Large intestine (tissue), 3 donors: ENCODE data around the gene CFLAR. TPM values are rescaled to one million over a fixed set of nuclear protein-coding genes. Genes with fewer than 3 reads are reported as not detected.
"Not testable (repeated sequence)": the region's sequence is repeated elsewhere in the genome, so short reads cannot be mapped to it uniquely, and the experiment has no call there.

Source experiments
- DNase-seq, 2 donors: peaks; one replicate each; pipeline versions ENCODE4 v3.0.0 to v3.0.0-alpha.2; 2013
- H3K27ac ChIP-seq: one replicate; pipeline ENCODE4 v1.5.1; 2013; ENCODE audit warnings: low read length
- H3K27me3 ChIP-seq: 2 replicates; pipeline ENCODE4 v1.6.1; 2013; ENCODE audit warnings: low read length; ENCODE audit not compliant: control insufficient read depth, insufficient read depth
- H3K36me3 ChIP-seq: 2 replicates; pipeline ENCODE4 v1.6.1; 2013; ENCODE audit warnings: low read length; ENCODE audit not compliant: control insufficient read depth, insufficient read depth
- H3K4me1 ChIP-seq: one replicate; pipeline ENCODE4 v1.6.1; 2013; ENCODE audit warnings: low read length; ENCODE audit not compliant: control insufficient read depth, insufficient read depth
- H3K4me3 ChIP-seq: one replicate; pipeline ENCODE4 v1.5.1; 2013; ENCODE audit warnings: low read length
- H3K9me3 ChIP-seq: one replicate; pipeline ENCODE4 v1.6.1; 2013; ENCODE audit warnings: mild to moderate bottlenecking, low read depth, low read length, moderate library complexity; ENCODE audit not compliant: control insufficient read depth
- WGBS: methylation state at CpG from one replicate; pipeline ENCODE4 v1.1.5; 2013; ENCODE audit warnings: low lambda C conversion rate; ENCODE audit not compliant: insufficient coverage; 5-methylcytosine and 5-hydroxymethylcytosine counted together
- polyA plus RNA-seq: library from polyadenylated mRNA; unstranded; fragments of 120-200 nt; gene quantifications from one replicate; pipeline ENCODE4 v1.2.1, GENCODE V29; 2013

CFLAR gene
- polyA plus RNA-seq, 1 donor, result 90.6 TPM

- Histone ChIP-seq H3K27ac (peak overlapping the region; percentile 91), H3K4me1 (peaks cover 45% of the 10 kb centered on the region), H3K27me3 (no peaks in the 10 kb centered on the region), H3K36me3 (peaks cover 34% of the 10 kb centered on the region), H3K9me3 (no peaks in the 10 kb centered on the region), H3K4me3 (no peak overlapping the region)
- peak; percentile 89 to 96 for DNase-seq
- 71% methylated on average over 1 of the region's 2 CpGs for WGBS
These were observed 33.3 kb downstream of the CFLAR start for GRCh38 chr2:201149064-201149820.

DNA sequence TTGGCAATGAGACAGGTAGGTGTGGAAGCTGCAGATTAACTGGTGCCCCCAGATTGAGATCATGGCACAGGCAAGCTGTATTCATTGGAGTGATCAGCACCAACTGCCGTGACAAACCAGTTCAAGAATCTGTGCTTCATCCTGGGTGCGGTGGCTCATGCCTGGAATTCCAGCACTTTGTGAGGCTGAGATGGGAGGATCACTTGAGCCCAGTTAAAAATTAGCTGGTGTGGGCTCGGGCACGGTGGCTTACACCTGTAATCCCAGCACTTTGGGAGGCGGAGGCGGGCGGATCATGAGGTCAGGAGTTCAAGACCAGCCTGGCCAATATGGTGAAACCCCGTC lies 33.8 kb downstream of the CFLAR start:
- Histone ChIP-seq H3K36me3 (peaks cover 39% of the 10 kb centered on the region), H3K4me1 (peaks cover 43% of the 10 kb centered on the region), H3K27ac (peak overlapping the region; percentile 91)
- H3K4me3 ChIP-seq, DNase-seq, H3K9me3 ChIP-seq, H3K27me3 ChIP-seq: not testable (repeated sequence)
- WGBS, result no CpG with 5 or more reads among the region's 8 CpGs

DNA sequence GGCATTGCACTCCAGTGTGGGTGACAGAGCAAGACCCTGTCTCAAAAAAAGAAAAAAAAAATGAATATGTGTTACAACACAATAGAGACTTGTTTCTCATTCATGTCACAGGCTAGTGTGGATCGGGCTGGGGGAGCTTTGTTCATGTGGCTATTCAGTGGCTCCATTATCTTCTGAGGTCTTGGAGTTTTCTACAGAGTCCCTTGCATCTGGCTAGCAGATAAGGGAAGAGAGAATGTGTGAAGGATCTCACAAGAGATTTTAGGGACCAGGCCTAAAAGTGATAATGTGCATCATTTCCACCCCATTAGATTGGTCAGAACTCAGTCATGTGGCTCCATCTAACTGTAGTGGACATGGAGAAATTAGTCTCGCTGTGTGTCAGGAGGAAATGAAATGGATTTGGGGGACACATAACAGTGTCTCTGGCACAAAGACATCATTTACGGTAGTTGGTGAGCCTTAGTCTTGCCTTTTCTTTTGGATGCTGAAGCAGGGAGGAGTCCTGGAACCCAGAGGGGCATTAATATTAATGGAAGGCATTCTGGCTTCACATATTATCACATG lies 34.6 kb downstream of the CFLAR start:
- H3K27me3 ChIP-seq, result no peaks in the 10 kb centered on the region
- peaks cover 45% of the 10 kb centered on the region for H3K36me3 ChIP-seq
- peak overlapping the region; percentile 66 for H3K27ac ChIP-seq
- peaks cover 43% of the 10 kb centered on the region for H3K4me1 ChIP-seq
- WGBS, result no CpG with 5 or more reads among the region's 3 CpGs
- no peaks in the 10 kb centered on the region for H3K9me3 ChIP-seq
- no peak overlapping the region for H3K4me3 ChIP-seq
- no peak for DNase-seq

- Histone ChIP-seq H3K27ac (peak overlapping the region; percentile 66), H3K9me3 (no peaks in the 10 kb centered on the region), H3K4me1 (peaks cover 39% of the 10 kb centered on the region), H3K36me3 (peaks cover 52% of the 10 kb centered on the region), H3K27me3 (no peaks in the 10 kb centered on the region), H3K4me3 (no peak overlapping the region)
- 83% methylated on average over 5 of the region's 8 CpGs for WGBS
- no peak for DNase-seq
These were observed 35.4 kb downstream of the CFLAR start for GRCh38 chr2:201151127-201151981.

- H3K36me3 ChIP-seq, result peaks cover 57% of the 10 kb centered on the region
- H3K9me3 ChIP-seq, result no peaks in the 10 kb centered on the region
- peak overlapping the region; percentile 8 for H3K27ac ChIP-seq
- H3K27me3 ChIP-seq, result no peaks in the 10 kb centered on the region
- H3K4me1 ChIP-seq, result peaks cover 43% of the 10 kb centered on the region
- WGBS, result no CpG with 5 or more reads among the region's 1 CpG
- no peak overlapping the region for H3K4me3 ChIP-seq
- peak in 1 of 2 donors; percentile 43 for DNase-seq
These were observed 36.6 kb downstream of the CFLAR start for GRCh38 chr2:201152517-201152916.

- Histone ChIP-seq H3K4me1 (peaks cover 49% of the 10 kb centered on the region), H3K27me3 (no peaks in the 10 kb centered on the region), H3K4me3 (no peak overlapping the region), H3K36me3 (peaks cover 59% of the 10 kb centered on the region), H3K27ac (peak overlapping the region; percentile 8), H3K9me3 (no peaks in the 10 kb centered on the region)
- DNase-seq, result no peak
- 100% methylated on average over 2 of the region's 6 CpGs for WGBS
These were observed 37.2 kb downstream of the CFLAR start for GRCh38 chr2:201152999-201153815.

GRCh38 chr2:201154615-201155399 lies 38.8 kb downstream of the CFLAR start:
- H3K36me3 ChIP-seq, result peaks cover 61% of the 10 kb centered on the region
- no peak overlapping the region for H3K4me3 ChIP-seq
- peaks cover 39% of the 10 kb centered on the region for H3K4me1 ChIP-seq
- no peak for DNase-seq
- H3K27me3 ChIP-seq, result no peaks in the 10 kb centered on the region
- H3K27ac ChIP-seq, result no peak overlapping the region
- 100% methylated on average over 2 of the region's 9 CpGs for WGBS
- H3K9me3 ChIP-seq, result no peaks in the 10 kb centered on the region

DNA sequence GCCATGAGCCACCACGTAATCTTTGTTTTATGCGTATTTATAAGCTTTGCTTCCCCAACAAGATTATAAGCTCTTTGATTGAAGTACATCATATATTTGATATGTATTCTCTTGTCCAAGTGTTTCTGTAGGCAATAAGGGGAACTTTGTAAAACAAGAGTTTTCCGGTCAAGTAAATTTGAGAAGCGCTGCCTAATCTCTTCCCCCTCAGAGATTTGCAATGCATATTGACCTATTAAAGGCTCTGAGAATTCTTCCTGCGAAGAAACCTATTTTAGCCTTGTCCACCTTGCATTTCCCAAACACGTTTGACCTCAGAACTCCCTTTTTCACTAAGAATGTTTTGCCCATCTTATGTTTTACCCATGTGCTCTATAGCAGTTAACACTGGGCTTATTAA lies 40.1 kb downstream of the CFLAR start:
- Histone ChIP-seq H3K4me1 (peaks cover 29% of the 10 kb centered on the region), H3K9me3 (no peaks in the 10 kb centered on the region), H3K27ac (no peak overlapping the region), H3K27me3 (no peaks in the 10 kb centered on the region), H3K36me3 (peaks cover 64% of the 10 kb centered on the region), H3K4me3 (no peak overlapping the region)
- WGBS, result 83% methylated on average over 2 of the region's 6 CpGs
- no peak for DNase-seq

DNA sequence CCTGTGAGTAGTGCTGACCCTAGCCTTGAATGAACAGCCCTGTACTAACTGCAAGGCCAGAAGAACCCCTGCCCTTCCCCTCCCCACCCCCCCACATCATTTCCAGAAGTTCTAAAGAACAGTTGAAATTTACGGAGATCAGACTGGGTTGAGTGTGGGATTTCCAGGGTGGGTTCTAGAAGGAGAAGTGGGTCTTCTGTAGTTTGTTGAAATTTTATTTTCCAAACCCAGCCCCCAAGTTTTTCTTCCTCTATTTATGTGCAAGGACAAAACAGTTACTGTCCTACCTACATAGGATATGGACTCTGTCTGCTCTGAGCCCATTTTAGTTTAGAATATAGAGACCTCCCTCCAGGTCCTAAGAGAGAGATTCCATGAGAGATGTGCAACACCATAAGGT lies 40.7 kb downstream of the CFLAR start:
- Histone ChIP-seq H3K36me3 (peaks cover 64% of the 10 kb centered on the region), H3K4me3 (no peak overlapping the region), H3K27me3 (no peaks in the 10 kb centered on the region), H3K4me1 (peaks cover 23% of the 10 kb centered on the region), H3K27ac (no peak overlapping the region), H3K9me3 (no peaks in the 10 kb centered on the region)
- no peak for DNase-seq
- no CpG with 5 or more reads among the region's 1 CpG for WGBS
